ENCODE measurements around the gene THRA. TPM values are rescaled to one million over a fixed set of nuclear protein-coding genes. Genes with fewer than 3 reads are reported as not detected.

THRA gene
- total and polyA plus RNA-seq, 2 of the 8 experiments (the other 6 are each of a cell fraction or from before 2014, with no cell fraction given), result 6.4 to 10.2 TPM

- TF ChIP-seq MAX (IDR thresholded peaks at IDR 0.05) (no peak), NRF1 (IDR thresholded peaks at IDR 0.05; ENCODE audit: low read depth, low read length) (no peak), CHD7 (IDR thresholded peaks at IDR 0.05; ENCODE audit: insufficient replicate concordance, low read length) (no peak)
These were observed 29.4 kb upstream of the THRA start (continued) for GRCh38 chr17:40033339-40033738.

Data from H1 (cell line).